Heart left ventricle (tissue), 16 donors: Measurements from ENCODE around the gene NCBP2. TPM values are rescaled to one million over a fixed set of nuclear protein-coding genes. Genes with fewer than 3 reads are reported as not detected.

Experiments
- ATAC-seq, 4 donors: fragments of 200-7000 bp; cut with Tn5 transposase; one replicate each; pipeline ENCODE4 v1.9.1; 2020 to 2022; ENCODE audit warnings: moderate library complexity in 4 of 4, mild to moderate bottlenecking in 3 of 4, moderate number of reproducible peaks in 1 of 4
- DNase-seq, 5 donors: peaks; one replicate each; pipeline ENCODE4 v3.0.0-alpha.2; 2020
- H3K27ac ChIP-seq, 12 donors: fragments of 200-600 bp; sonication (generic) in 4 of 12; one replicate each; pipeline versions ENCODE4 v1.5.0 to v1.8.0; 2016 to 2022; ENCODE audit warnings: mild to moderate bottlenecking in 2 of 12
- H3K27me3 ChIP-seq, 9 donors: fragments of 200-600 bp; sonication (generic) in 2 of 9; one replicate each; pipeline versions ENCODE4 v1.5.1 to v1.8.0; 2016 to 2022; ENCODE audit warnings: mild to moderate bottlenecking in 3 of 9
- H3K36me3 ChIP-seq, 9 donors: fragments of 200-600 bp; sonication (generic) in 2 of 9; one replicate each; pipeline versions ENCODE4 v1.5.0 to v1.8.0; 2018 to 2022; ENCODE audit warnings: mild to moderate bottlenecking in 2 of 9
- H3K4me1 ChIP-seq, 12 donors: fragments of 200-600 bp; sonication (generic) in 4 of 12; one replicate each; pipeline versions ENCODE4 v1.5.0 to v1.8.0; 2016 to 2022; ENCODE audit warnings: mild to moderate bottlenecking in 3 of 12
- H3K4me3 ChIP-seq, 12 donors: fragments of 200-600 bp; sonication (generic) in 4 of 12; one replicate each; pipeline versions ENCODE4 v1.5.0 to v1.8.0; 2017 to 2022; ENCODE audit warnings: mild to moderate bottlenecking in 9 of 12, moderate library complexity in 4 of 12
- H3K9me3 ChIP-seq, 12 donors: fragments of 200-600 bp; sonication (generic) in 4 of 12; one replicate each; pipeline versions ENCODE4 v1.5.0 to v1.8.0; 2016 to 2022; ENCODE audit warnings: mild to moderate bottlenecking in 1 of 12
- POLR2A ChIP-seq, 2 donors: fragments of 450-650 bp; IDR thresholded peaks; one replicate each; pipeline ENCODE4 v1.6.1; 2017; ENCODE audit warnings: antibody characterized with exemption in 2 of 2, mild to moderate bottlenecking in 2 of 2, moderate library complexity in 2 of 2
- WGBS, 4 donors: extraction: QIAGEN DNeasy Blood & Tissue Kit in 2 of 4; methylation state at CpG; one replicate each; pipeline versions ENCODE4 v1.1.5 to v1.1.7; 2013 to 2018; 5-methylcytosine and 5-hydroxymethylcytosine counted together
- intact Hi-C, 10 donors: fragments of 100-400 bp; cut with DNase I; formaldehyde crosslinking; loops; one replicate each; pipeline versions ENCODE4 v1.11.1 to v1.14.2; 2022
- polyA plus RNA-seq, 2 donors: library from polyadenylated mRNA; stranded (reverse); fragments of 200-250 nt; gene quantifications; one replicate each; pipeline ENCODE4 v1.2.3, GENCODE V29; 2013
- total RNA-seq, 9 donors: library from RNA; depleted of rRNA in 2 of 9; stranded (reverse); fragments of >200 nt in 2 of 9; fragmentation: NEBNext Ultra II Directional in 3 of 9; extraction: Animal tissue kit (Norgen Biotek cat#: 25700) in 3 of 9; gene quantifications; one replicate each; pipeline versions ENCODE4 v1.1.0 to v1.2.4, GENCODE V29; 2016 to 2023
- TF ChIP-seq, protein P1 (sequence below), 12 donors: fragments of 200-600 bp; sonication (generic) in 4 of 12; IDR thresholded peaks; one replicate each; pipeline versions ENCODE4 v1.5.0 to v1.8.0; 2018 to 2022; ENCODE audit warnings: antibody characterized with exemption in 12 of 12, mild to moderate bottlenecking in 5 of 12
- donor health status: ischemic (EF 13 %, LVEDD 7.1; RV severe dilation, severe dysfunction).
- donor health status: healthy with polysubstance abuse.
- donor health status: DM: no; HTN: yes; CAD: no.
- donor health status: DM: no; HTN: no; CAD: no.
- donor health status: ischemic (EF 25% LVEDD 6.9; RV normal size, moderate dysfunction).
- donor health status: ischemic (EF 25% LVEDD 5.7; RV mildly dilated, moderate dysfunction).
- donor health status: healthy.
- donor health status: DM: yes; HTN: yes; CAD: no.
- donor health status: ischemic (EF 35%, LVEDD 5.7; RV mildly dilated, moderate dysfunction).
- donor health status: nonischemic (EF 11% LVEDD 7.7; RV severe dilation, severe dysfunction).
- donor health status: DM: yes; HTN: yes; CAD: no.
- donor health status: PGD.
- donor health status: ischemic (EF 29% LVEDD 5.4; RV normal size, mild dysfunction).
- donor health status: nonischemic (EF 23%, LVEDD 6.1; RV moderate dilation, normal function).

The NCBP2 gene
- total and polyA plus RNA-seq, 11 donors, result 20.7 to 55.5 (median 38.9) TPM

DNA sequence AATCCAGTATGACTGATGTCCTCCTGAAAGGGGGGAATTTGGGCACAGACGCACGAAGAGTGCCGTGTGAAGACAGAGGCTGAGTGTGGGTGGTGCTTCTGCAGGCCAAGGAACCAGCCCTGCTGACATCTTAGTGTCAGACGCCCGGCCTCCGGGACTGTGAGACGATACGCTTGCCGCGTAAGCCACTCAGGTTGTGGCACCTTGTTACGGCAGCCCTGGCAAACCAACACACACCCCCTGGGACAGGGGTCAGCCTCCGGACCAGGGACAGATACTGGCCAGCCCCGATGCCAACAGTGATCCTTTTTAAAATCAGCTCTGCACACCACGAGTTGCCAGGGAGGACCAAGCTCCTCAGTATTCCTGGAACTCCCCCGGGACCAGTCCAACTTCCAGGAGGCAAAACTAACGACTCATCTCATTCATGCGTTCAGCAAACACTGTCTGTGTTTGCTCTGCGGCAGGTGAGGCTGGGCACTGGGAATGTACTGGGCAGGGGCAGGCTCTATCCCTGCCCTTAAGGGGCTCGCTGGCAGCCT, 47.5 kb upstream of the NCBP2 start:
- DNase-seq (peak in 3 of 5 donors; percentile 13 to 46 (median 30)), ATAC-seq (peak in 1 of 4 donors; percentile 17)

DNA sequence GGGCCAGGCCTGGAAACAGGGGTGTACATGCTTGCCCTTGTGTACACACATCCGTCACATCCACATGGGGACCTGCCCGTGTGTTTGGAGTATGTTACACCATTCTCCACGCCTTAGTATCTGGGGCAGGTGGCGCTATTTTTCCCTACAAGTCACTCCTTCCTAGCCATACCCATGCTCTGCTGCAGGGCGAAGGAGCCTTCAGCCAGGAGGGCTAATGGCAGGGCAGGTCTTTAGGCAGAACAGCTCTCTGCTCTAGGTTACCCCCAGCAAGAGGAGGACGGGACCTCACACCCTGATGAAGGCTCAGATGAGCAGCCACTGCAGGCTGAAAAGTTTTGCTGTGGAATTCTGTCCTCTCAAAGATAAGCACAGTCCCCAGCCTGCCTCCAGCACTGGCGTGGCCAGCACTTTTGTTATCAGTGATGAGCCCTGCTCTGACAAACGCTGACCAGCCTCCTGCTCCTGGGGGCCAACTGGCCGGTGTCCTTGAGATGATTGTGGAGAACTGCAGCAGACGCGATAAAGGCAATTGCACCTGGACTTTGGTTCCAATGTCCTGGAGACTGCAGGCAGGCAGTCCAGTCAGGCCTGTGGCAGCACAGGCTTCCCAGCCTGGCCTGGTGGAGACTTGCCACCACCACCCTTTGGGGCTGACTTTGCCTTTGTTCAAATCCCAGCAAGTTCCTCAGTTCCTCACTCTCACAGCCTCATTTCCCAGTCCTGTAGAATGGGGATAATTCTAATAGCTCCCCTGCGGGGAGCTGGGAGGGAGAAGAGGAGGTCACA, 46.1 kb upstream of the NCBP2 start:
- intact Hi-C loops, result loop anchor here in 1 of 10 donors (10.0 kb wide), 1 partner anchor 516 kb away; no protein-coding TSS in a partner anchor
- DNase-seq (peak in 3 of 5 donors; percentile 22 to 56 (median 31)), ATAC-seq (peak in 3 of 4 donors; percentile 43 to 71 (median 67))
- no peak overlapping the region for H3K4me3 ChIP-seq
- no peaks in the 10 kb centered on the region for H3K36me3 ChIP-seq
- 44 to 49% (median 47%) methylated on average over 11 to 12 of the region's 12 CpGs for WGBS, 4 donors
- H3K4me1 ChIP-seq, result peaks cover 0 to 10% (median 6%) of the 10 kb centered on the region in 12 donors
- TF ChIP-seq, protein P1, sequence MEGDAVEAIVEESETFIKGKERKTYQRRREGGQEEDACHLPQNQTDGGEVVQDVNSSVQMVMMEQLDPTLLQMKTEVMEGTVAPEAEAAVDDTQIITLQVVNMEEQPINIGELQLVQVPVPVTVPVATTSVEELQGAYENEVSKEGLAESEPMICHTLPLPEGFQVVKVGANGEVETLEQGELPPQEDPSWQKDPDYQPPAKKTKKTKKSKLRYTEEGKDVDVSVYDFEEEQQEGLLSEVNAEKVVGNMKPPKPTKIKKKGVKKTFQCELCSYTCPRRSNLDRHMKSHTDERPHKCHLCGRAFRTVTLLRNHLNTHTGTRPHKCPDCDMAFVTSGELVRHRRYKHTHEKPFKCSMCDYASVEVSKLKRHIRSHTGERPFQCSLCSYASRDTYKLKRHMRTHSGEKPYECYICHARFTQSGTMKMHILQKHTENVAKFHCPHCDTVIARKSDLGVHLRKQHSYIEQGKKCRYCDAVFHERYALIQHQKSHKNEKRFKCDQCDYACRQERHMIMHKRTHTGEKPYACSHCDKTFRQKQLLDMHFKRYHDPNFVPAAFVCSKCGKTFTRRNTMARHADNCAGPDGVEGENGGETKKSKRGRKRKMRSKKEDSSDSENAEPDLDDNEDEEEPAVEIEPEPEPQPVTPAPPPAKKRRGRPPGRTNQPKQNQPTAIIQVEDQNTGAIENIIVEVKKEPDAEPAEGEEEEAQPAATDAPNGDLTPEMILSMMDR (IDR thresholded peaks at IDR 0.05), result no peak
- TF ChIP-seq POLR2A (IDR thresholded peaks at IDR 0.05), result no peak
- peaks cover 0 to 8% (median 1%) of the 10 kb centered on the region in 12 donors for H3K9me3 ChIP-seq
- H3K27ac ChIP-seq, result no peak overlapping the region
- H3K27me3 ChIP-seq, result peaks cover 0 to 9% (median 0%) of the 10 kb centered on the region in 9 donors

More for the DNA sequence above, 47.5 kb upstream of the NCBP2 start:
- intact Hi-C loops, result loop anchor here in 2 of 10 donors (10.0 kb wide), 1 partner anchor 515 kb away; no protein-coding TSS in a partner anchor
- H3K4me1 ChIP-seq, result peaks cover 0 to 10% (median 6%) of the 10 kb centered on the region in 12 donors
- no peak overlapping the region for H3K27ac ChIP-seq
- no peak overlapping the region for H3K4me3 ChIP-seq
- H3K36me3 ChIP-seq, result no peaks in the 10 kb centered on the region
- peaks cover 0 to 5% (median 0%) of the 10 kb centered on the region in 9 donors for H3K27me3 ChIP-seq
- WGBS, 4 donors, result 77 to 85% (median 79%) methylated on average over 18 to 19 of the region's 19 CpGs
- no peaks in the 10 kb centered on the region for H3K9me3 ChIP-seq
- TF ChIP-seq, protein P1 (IDR thresholded peaks at IDR 0.05), result no peak
- TF ChIP-seq POLR2A (IDR thresholded peaks at IDR 0.05), result no peak

GRCh38 chr3:196987022-196987421, 44.7 kb upstream of the NCBP2 start:
- 79 to 86% (median 84%) methylated on average over 7 to 10 of the region's 10 CpGs for WGBS, 4 donors

More at GRCh38 chr3:196987022-196987421, 44.7 kb upstream of the NCBP2 start:
- Histone ChIP-seq H3K4me3 (no peak overlapping the region), H3K4me1 (peaks cover 0 to 10% (median 6%) of the 10 kb centered on the region in 12 donors), H3K27me3 (peaks cover 0 to 9% (median 0%) of the 10 kb centered on the region in 9 donors), H3K36me3 (no peaks in the 10 kb centered on the region), H3K27ac (no peak overlapping the region), H3K9me3 (peaks cover 0 to 16% (median 7%) of the 10 kb centered on the region in 12 donors)
- DNase-seq (peak in 2 of 5 donors; percentile 2 to 20), ATAC-seq (no peak)
- intact Hi-C loops, result loop anchor here in 1 of 10 donors (10.0 kb wide), 1 partner anchor 518 kb away; no protein-coding TSS in a partner anchor
- TF ChIP-seq POLR2A (IDR thresholded peaks at IDR 0.05), result no peak
- TF ChIP-seq, protein P1 (IDR thresholded peaks at IDR 0.05), result no peak
